CD4-positive, alpha-beta memory T cell (primary cell): ENCODE data around the gene BCAS1. TPM values are rescaled to one million over a fixed set of nuclear protein-coding genes. Genes with fewer than 3 reads are reported as not detected.

Source experiments
- CTCF ChIA-PET: fragments of 350-600 bp; sonication (Branson Sonifier 250); formaldehyde crosslinking; loops from one replicate; lab custom pipeline; 2021; ENCODE audit warnings: inconsistent platforms; ENCODE audit not compliant: partially characterized antibody; lab: Charles Lee
- POLR2A ChIA-PET: fragments of 350-600 bp; sonication (Branson Sonifier 250); formaldehyde crosslinking; loops from one replicate; lab custom pipeline; 2021; ENCODE audit not compliant: partially characterized antibody; lab: Charles Lee
- DNase-seq, 5 donors: peaks; one replicate each; pipeline versions ENCODE4 v3.0.0 to v3.0.0-alpha.2; 2020 to 2022; ENCODE audit warnings: mixed read lengths in 1 of 5
- H3K27ac ChIP-seq: one replicate; pipeline ENCODE4 v1.7.0; 2013; ENCODE audit warnings: low read depth, low read length
- H3K27me3 ChIP-seq: 2 replicates; pipeline ENCODE4 v1.7.0; 2013; ENCODE audit warnings: mild to moderate bottlenecking, low read length, moderate library complexity; ENCODE audit not compliant: insufficient read depth
- H3K36me3 ChIP-seq: 2 replicates; pipeline ENCODE4 v1.7.0; 2013; ENCODE audit warnings: mild to moderate bottlenecking, low read length, moderate library complexity; ENCODE audit not compliant: insufficient read depth
- H3K4me1 ChIP-seq: 2 replicates; pipeline ENCODE4 v1.7.0; 2013; ENCODE audit warnings: mild to moderate bottlenecking, low read length, moderate library complexity; ENCODE audit not compliant: insufficient read depth
- H3K4me3 ChIP-seq, 2 donors: one replicate each; pipeline ENCODE4 v1.7.0; 2013; ENCODE audit warnings: low read length in 2 of 2, mild to moderate bottlenecking in 1 of 2
- H3K9me3 ChIP-seq, 2 donors: one replicate each; pipeline ENCODE4 v1.7.0; 2013; ENCODE audit warnings: low read length in 2 of 2, control low read depth in 1 of 2; ENCODE audit not compliant: control insufficient read depth in 1 of 2
- H3K27ac Mint-ChIP-seq, 7 donors: one replicate each; pipeline ENCODE4 v1.8.0; 2020 to 2021; ENCODE audit warnings: mixed read lengths in 7 of 7, mild to moderate bottlenecking in 6 of 7, inconsistent platforms in 3 of 7, moderate library complexity in 3 of 7
- H3K27me3 Mint-ChIP-seq, 2 donors: one replicate each; pipeline ENCODE4 v1.8.0; 2020 to 2021; ENCODE audit warnings: mixed read lengths in 2 of 2
- H3K36me3 Mint-ChIP-seq, 2 donors: one replicate each; pipeline ENCODE4 v1.8.0; 2020 to 2021; ENCODE audit warnings: mixed read lengths in 2 of 2, inconsistent platforms in 1 of 2, mild to moderate bottlenecking in 1 of 2
- H3K4me1 Mint-ChIP-seq, 4 donors: one replicate each; pipeline ENCODE4 v1.8.0; 2020 to 2021; ENCODE audit warnings: mixed read lengths in 4 of 4, mild to moderate bottlenecking in 1 of 4
- H3K4me3 Mint-ChIP-seq, 8 donors: one replicate each; pipeline ENCODE4 v1.8.0; 2020 to 2021; ENCODE audit warnings: mixed read lengths in 8 of 8, mild to moderate bottlenecking in 7 of 8, moderate library complexity in 6 of 8, inconsistent platforms in 3 of 8
- H3K9me3 Mint-ChIP-seq, 8 donors: one replicate each; pipeline ENCODE4 v1.8.0; 2020 to 2021; ENCODE audit warnings: mixed read lengths in 8 of 8, mild to moderate bottlenecking in 5 of 8, inconsistent platforms in 3 of 8, moderate library complexity in 1 of 8
- intact Hi-C: fragments of 100-400 bp; cut with micrococcal nuclease; formaldehyde crosslinking; loops from one replicate; pipeline ENCODE4 v1.15.1; 2023
- polyA plus RNA-seq, 2 donors: library from polyadenylated mRNA; unstranded; fragments of 300-500 nt; fragmentation: Illumina TruSeq; gene quantifications; one replicate each; pipeline ENCODE4 v1.2.3, GENCODE V29; 2021
- total RNA-seq, 2 experiments: library from RNA; stranded (reverse); gene quantifications; one replicate each; pipeline ENCODE4 v1.2.3, GENCODE V29; 2021

The BCAS1 gene
- total and polyA plus RNA-seq, 4 experiments from 2014 or later, result 0.17 to 0.32 (median 0.25) TPM; not detected in 1

DNA sequence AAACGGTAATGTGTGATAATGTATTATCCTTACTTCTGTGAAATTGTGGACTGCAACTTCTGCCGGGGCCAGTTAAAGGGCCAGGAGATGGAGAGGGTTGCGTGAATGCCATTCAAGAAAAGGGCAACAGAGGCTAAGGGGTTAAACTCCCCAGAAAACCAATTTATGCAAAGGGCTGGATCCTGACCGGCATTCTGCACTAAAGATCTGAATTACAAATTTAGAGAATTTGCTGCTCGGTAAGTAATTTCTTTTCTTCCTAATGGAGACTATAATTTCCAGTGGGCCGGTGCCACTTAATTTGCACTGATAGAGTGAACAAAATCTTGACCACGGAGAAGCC, 130.1 kb downstream of the BCAS1 start:
- CTCF ChIA-PET, result interaction anchor here (0.8 to 17.9 kb wide), 34 partner anchors 10 to 1628 kb away, joined by 3 to 174 read pairs (median 5); no protein-coding TSS in a partner anchor
- Mint-ChIP-seq H3K27ac (peak overlapping the region in 1 of 7 donors; percentile 4), H3K27me3 (no peaks in the 10 kb centered on the region), H3K36me3 (no peaks in the 10 kb centered on the region), H3K4me3 (no peak overlapping the region), H3K9me3 (no peaks in the 10 kb centered on the region), H3K4me1 (peaks cover 8 to 41% (median 18%) of the 10 kb centered on the region in 4 donors)
- Histone ChIP-seq H3K4me3 (no peak overlapping the region), H3K27ac (no peak overlapping the region), H3K9me3 (no peaks in the 10 kb centered on the region), H3K27me3 (no peaks in the 10 kb centered on the region), H3K4me1 (peaks cover 16% of the 10 kb centered on the region), H3K36me3 (no peaks in the 10 kb centered on the region)
- intact Hi-C loops, result loop anchor here (1.0 to 10.0 kb wide), 4 partner anchors 26 to 1628 kb away; no protein-coding TSS in a partner anchor
- DNase-seq, result no peak
- POLR2A ChIA-PET, result interaction anchor here (1.0 to 2.1 kb wide), 4 partner anchors 190 to 361 kb away, joined by 3 to 15 read pairs (median 4); no protein-coding TSS in a partner anchor

DNA sequence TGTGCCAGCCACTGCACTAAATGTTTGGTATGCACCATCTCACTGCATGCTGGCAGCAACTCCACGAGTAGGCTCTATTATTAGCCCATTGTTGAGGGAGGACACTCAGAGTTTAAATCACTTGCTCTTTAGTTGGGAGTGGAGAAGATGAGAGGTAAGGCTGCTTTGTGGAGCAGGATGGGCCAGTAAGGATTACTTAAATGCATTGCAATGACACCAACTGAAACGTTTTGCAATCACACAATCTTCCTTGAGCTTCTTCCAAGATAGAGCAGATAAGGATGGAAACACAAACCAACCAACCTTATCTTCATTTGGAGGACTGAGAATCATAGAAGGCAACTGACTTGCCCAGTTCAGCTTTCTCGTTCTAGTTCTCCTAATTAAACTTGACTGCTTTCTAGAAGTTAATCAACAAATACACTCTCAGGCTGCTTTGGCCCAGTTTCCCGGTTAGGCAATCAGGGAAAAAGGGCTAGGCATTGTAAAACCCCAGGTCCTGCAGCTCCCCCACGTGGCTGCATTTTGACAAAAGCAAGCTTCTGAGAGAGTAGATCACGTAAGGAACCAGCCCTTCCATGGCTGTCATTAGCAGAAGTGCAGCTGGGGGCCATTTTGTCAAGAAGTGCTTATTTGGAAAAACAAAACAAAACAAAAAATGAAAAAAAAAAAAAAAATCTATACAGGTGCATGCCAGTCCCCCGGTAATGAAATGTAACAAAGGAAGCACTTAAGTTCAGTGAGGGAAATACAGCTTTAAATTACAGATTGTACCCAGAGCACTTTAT, 130.6 kb downstream of the BCAS1 start:
- H3K27me3 Mint-ChIP-seq, result no peaks in the 10 kb centered on the region
- Histone ChIP-seq H3K27ac (no peak overlapping the region), H3K36me3 (no peaks in the 10 kb centered on the region), H3K4me3 (no peak overlapping the region), H3K9me3 (no peaks in the 10 kb centered on the region), H3K4me1 (peaks cover 21% of the 10 kb centered on the region), H3K27me3 (no peaks in the 10 kb centered on the region)
- peak; percentile 50 to 60 (median 52) for DNase-seq
- intact Hi-C loops, result loop anchor here (1.0 to 10.0 kb wide), 4 partner anchors 25 to 1627 kb away; no protein-coding TSS in a partner anchor
- H3K27ac Mint-ChIP-seq, result peak overlapping the region in 3 of 7 donors; percentile 3 to 77 (median 18)
- H3K4me3 Mint-ChIP-seq, result no peak overlapping the region
- no peaks in the 10 kb centered on the region for H3K9me3 Mint-ChIP-seq
- POLR2A ChIA-PET, result interaction anchor here (0.7 to 2.1 kb wide), 6 partner anchors 68 to 544 kb away, joined by 3 to 15 read pairs (median 4); no protein-coding TSS in a partner anchor
- H3K4me1 Mint-ChIP-seq, result peaks cover 14 to 43% (median 24%) of the 10 kb centered on the region in 4 donors
- no peaks in the 10 kb centered on the region for H3K36me3 Mint-ChIP-seq
- CTCF ChIA-PET, result interaction anchor here (0.7 to 17.9 kb wide), 41 partner anchors 9 to 1628 kb away, joined by 3 to 174 read pairs (median 4); no protein-coding TSS in a partner anchor

DNA sequence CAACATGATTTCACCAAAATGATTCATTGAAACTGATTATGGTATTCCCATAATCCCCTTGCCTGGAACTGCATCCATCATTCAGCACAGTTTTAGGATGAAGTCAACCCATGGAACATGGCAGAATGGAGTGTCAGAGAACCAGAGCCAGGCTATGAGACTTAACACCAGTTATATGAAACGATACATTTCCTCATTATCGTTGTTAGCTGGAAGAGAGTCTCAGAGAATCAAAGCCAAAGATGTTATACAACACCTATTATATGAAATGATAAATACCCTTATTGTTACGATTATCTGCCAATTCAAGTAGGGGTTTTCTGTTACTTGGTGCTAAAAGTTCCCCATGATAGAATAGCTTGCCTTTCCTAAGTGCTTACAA, 131.2 kb downstream of the BCAS1 start:
- POLR2A ChIA-PET, result interaction anchor here (1.1 to 2.1 kb wide), 3 partner anchors 67 to 360 kb away, joined by 3 to 15 read pairs (median 4); no protein-coding TSS in a partner anchor
- H3K36me3 ChIP-seq, result no peaks in the 10 kb centered on the region

DNA sequence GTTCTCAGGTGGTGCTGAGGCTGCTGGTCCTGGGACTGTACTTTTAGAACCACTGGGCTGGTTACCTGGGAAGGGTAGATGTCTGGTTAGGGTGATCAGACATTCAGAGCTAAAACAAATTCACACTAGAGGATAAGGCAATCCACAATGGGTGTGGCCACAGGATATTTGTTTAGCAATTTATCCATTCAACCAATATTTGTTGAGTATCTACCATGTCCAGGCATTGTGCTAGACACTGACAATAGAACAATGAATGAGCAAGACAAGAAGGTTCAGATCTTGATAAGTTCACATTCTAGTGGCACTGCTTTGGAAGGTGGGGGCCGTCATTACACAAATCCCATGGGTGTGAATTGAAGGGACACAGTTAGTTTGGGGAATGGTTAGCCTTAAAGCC, 131.7 kb downstream of the BCAS1 start:
- no peaks in the 10 kb centered on the region for H3K36me3 Mint-ChIP-seq
- H3K36me3 ChIP-seq, result no peaks in the 10 kb centered on the region
- peak overlapping the region in 1 of 7 donors; percentile 22 for H3K27ac Mint-ChIP-seq
- no peaks in the 10 kb centered on the region for H3K27me3 ChIP-seq
- H3K27ac ChIP-seq, result no peak overlapping the region
- no peak for DNase-seq
- H3K4me3 Mint-ChIP-seq, result no peak overlapping the region
- H3K4me1 Mint-ChIP-seq, result peaks cover 19 to 44% (median 28%) of the 10 kb centered on the region in 4 donors
- peaks cover 28% of the 10 kb centered on the region for H3K4me1 ChIP-seq
- intact Hi-C loops, result no loop called here
- no peaks in the 10 kb centered on the region for H3K27me3 Mint-ChIP-seq
- ChIA-PET CTCF (interaction anchor here (0.9 to 17.9 kb wide), 18 partner anchors 12 to 1627 kb away, joined by 3 to 174 read pairs (median 5); no protein-coding TSS in a partner anchor), POLR2A (interaction anchor here (0.8 to 1.4 kb wide), 3 partner anchors 11 to 67 kb away, joined by 3 read pairs; no protein-coding TSS in a partner anchor)
- H3K9me3 ChIP-seq, result no peaks in the 10 kb centered on the region
- H3K9me3 Mint-ChIP-seq, result no peaks in the 10 kb centered on the region
- H3K4me3 ChIP-seq, result no peak overlapping the region

More for the DNA sequence above, 131.2 kb downstream of the BCAS1 start:
- H3K4me1 Mint-ChIP-seq, result peaks cover 19 to 44% (median 27%) of the 10 kb centered on the region in 4 donors
- intact Hi-C loops, result no loop called here
- H3K4me3 ChIP-seq, result no peak overlapping the region
- peak overlapping the region in 1 of 7 donors; percentile 3 for H3K27ac Mint-ChIP-seq
- no peaks in the 10 kb centered on the region for H3K27me3 ChIP-seq
- DNase-seq, result no peak
- no peak overlapping the region for H3K27ac ChIP-seq
- peaks cover 27% of the 10 kb centered on the region for H3K4me1 ChIP-seq
- H3K27me3 Mint-ChIP-seq, result no peaks in the 10 kb centered on the region
- H3K9me3 ChIP-seq, result no peaks in the 10 kb centered on the region
- CTCF ChIA-PET, result interaction anchor here (0.9 to 17.9 kb wide), 32 partner anchors 8 to 1627 kb away, joined by 3 to 174 read pairs (median 5); no protein-coding TSS in a partner anchor
- no peaks in the 10 kb centered on the region for H3K9me3 Mint-ChIP-seq
- H3K36me3 Mint-ChIP-seq, result no peaks in the 10 kb centered on the region
- no peak overlapping the region for H3K4me3 Mint-ChIP-seq

DNA sequence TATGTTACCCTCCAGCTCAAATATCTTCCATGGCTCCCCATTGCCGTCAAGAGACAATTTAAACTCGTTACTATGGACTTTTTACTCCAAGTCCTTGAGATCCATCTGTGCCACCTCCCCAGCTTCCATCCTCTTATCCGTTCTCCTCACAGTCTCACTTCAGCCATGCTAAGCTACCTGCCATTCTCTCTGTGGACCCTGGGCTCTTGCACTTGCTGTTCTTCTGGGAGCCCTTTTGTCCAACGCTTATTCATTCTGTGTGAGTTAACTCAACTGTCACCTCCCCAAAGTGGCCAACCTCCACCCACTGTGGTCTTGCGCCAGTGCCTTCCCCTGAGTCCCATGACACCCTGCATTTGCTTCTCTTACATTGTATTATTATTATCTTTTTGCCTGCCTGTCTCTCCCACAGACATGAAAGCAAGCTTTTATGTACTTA, 132.4 kb downstream of the BCAS1 start:
- no peaks in the 10 kb centered on the region for H3K27me3 ChIP-seq
- no peak for DNase-seq
- Mint-ChIP-seq H3K4me3 (no peak overlapping the region), H3K9me3 (no peaks in the 10 kb centered on the region), H3K4me1 (peaks cover 22 to 47% (median 31%) of the 10 kb centered on the region in 4 donors), H3K27ac (peak overlapping the region in 2 of 7 donors; percentile 51 to 76), H3K36me3 (no peaks in the 10 kb centered on the region), H3K27me3 (no peaks in the 10 kb centered on the region)
- no peaks in the 10 kb centered on the region for H3K36me3 ChIP-seq
- H3K9me3 ChIP-seq, result no peaks in the 10 kb centered on the region
- intact Hi-C loops, result no loop called here
- ChIA-PET CTCF (interaction anchor here (0.9 to 17.9 kb wide), 8 partner anchors 10 to 525 kb away, joined by 3 to 174 read pairs (median 8); no protein-coding TSS in a partner anchor), POLR2A (interaction anchor here (0.8 to 1.5 kb wide), 3 partner anchors 12 to 22 kb away, joined by 3 to 4 read pairs (median 3); no protein-coding TSS in a partner anchor)
- H3K4me3 ChIP-seq, result no peak overlapping the region
- H3K4me1 ChIP-seq, result peaks cover 33% of the 10 kb centered on the region
- no peak overlapping the region for H3K27ac ChIP-seq

DNA sequence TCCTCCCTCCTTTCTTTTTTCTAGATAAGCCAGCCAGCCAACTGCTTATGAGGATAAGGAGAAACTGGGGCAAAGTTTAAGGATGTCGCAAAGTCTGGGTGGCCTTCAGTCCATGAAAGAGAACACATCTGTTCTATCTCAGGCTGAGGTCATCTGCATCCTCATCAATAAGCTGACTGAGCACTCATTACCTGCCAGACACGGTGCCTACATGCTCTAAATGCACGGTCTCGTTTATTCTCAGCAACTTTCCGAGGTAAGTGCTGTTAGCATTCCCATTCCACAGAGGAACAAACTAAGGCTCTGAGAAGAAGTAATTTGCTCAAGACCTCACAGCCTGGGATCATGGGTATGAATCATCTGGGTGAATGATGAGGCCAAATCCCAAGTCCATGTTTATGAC, 133.1 kb downstream of the BCAS1 start:
- no peaks in the 10 kb centered on the region for H3K27me3 Mint-ChIP-seq
- Histone ChIP-seq H3K27ac (no peak overlapping the region), H3K36me3 (no peaks in the 10 kb centered on the region), H3K4me3 (no peak overlapping the region), H3K9me3 (no peaks in the 10 kb centered on the region), H3K27me3 (no peaks in the 10 kb centered on the region), H3K4me1 (peaks cover 33% of the 10 kb centered on the region)
- H3K4me1 Mint-ChIP-seq, result peaks cover 22 to 47% (median 31%) of the 10 kb centered on the region in 4 donors
- H3K27ac Mint-ChIP-seq, result peak overlapping the region in 1 of 7 donors; percentile 17
- intact Hi-C loops, result no loop called here
- no peak for DNase-seq
- CTCF ChIA-PET, result interaction anchor here (0.6 to 17.9 kb wide), 4 partner anchors 11 to 363 kb away, joined by 3 to 174 read pairs (median 27); no protein-coding TSS in a partner anchor
- POLR2A ChIA-PET, result interaction anchor here (1.4 to 1.5 kb wide), 2 partner anchors 12 to 21 kb away, joined by 3 to 4 read pairs; no protein-coding TSS in a partner anchor
- no peaks in the 10 kb centered on the region for H3K36me3 Mint-ChIP-seq
- no peaks in the 10 kb centered on the region for H3K9me3 Mint-ChIP-seq
- no peak overlapping the region for H3K4me3 Mint-ChIP-seq
